Measurements from ENCODE around the gene BEND7.

BEND7 gene

DNA sequence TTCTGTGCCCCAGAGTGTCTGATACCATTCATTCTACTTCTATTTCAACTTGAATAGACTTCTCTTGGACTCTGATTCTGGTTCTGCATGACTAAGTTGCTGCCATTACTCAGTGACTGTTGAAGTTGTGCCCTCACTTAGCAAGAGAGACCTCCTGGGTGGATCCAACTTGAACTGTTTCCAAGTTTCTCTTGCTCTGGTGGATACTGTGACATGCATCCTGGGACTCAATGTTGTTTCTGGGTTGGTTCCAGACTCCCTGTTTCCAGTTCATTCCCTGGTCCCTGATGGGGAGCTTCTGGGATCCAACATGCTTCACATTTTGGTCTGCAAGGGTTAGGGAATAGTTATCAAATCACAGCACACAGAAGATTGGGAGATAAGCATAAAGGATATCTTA lies 31.8 kb upstream of the BEND7 start:
- Histone ChIP-seq H3K27ac (replicated peaks) (no peak overlapping the region), H3K4me3 (replicated peaks; ENCODE audit: insufficient read depth, low read length) (no peak overlapping the region), H3K27me3 (ENCODE audit: insufficient read depth, poor library complexity, severe bottlenecking) (no peaks in the 10 kb centered on the region)
- DNase-seq (ENCODE audit: low read depth in 1 of 2, low spot score in 1 of 2), result no peak
- TF ChIP-seq SPI1 (IDR thresholded peaks at IDR 0.05; ENCODE audit: borderline replicate concordance, low read depth) (no peak), POLR2AphosphoS5 (IDR thresholded peaks at IDR 0.05; ENCODE audit: low read depth) (no peak)

DNA sequence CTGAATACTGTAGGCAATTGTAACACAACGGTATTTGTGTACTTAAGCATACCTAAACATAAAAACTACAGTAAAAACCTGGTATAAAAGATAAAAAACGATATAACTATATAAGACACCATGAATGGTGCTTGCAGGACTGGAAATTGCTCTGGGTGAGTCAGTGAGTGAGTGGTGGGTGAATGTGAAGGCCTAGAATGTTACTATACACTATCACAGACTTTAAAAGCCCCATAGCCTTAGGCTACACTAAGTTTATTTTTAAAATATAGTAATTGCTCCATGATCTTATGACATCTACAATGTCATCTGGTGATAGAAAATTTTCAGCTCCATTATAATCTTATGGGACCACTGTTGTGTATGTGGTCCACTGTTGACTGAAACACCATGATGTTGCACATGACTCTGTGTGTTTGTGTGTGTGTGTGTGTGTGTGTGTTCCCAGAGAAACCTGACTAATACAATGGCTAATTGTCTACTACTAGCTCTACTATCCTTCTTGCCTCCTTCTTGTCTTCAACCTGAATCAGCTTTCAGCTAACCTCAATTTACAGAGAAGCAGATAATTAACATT lies 30.4 kb upstream of the BEND7 start:
- TF ChIP-seq GABPA (IDR thresholded peaks at IDR 0.05; ENCODE audit: low read depth) (no peak), POLR2AphosphoS5 (IDR thresholded peaks at IDR 0.05; ENCODE audit: low read depth) (no peak), SPI1 (IDR thresholded peaks at IDR 0.05; ENCODE audit: borderline replicate concordance, low read depth) (no peak)
- TF ChIP-seq, protein P1, sequence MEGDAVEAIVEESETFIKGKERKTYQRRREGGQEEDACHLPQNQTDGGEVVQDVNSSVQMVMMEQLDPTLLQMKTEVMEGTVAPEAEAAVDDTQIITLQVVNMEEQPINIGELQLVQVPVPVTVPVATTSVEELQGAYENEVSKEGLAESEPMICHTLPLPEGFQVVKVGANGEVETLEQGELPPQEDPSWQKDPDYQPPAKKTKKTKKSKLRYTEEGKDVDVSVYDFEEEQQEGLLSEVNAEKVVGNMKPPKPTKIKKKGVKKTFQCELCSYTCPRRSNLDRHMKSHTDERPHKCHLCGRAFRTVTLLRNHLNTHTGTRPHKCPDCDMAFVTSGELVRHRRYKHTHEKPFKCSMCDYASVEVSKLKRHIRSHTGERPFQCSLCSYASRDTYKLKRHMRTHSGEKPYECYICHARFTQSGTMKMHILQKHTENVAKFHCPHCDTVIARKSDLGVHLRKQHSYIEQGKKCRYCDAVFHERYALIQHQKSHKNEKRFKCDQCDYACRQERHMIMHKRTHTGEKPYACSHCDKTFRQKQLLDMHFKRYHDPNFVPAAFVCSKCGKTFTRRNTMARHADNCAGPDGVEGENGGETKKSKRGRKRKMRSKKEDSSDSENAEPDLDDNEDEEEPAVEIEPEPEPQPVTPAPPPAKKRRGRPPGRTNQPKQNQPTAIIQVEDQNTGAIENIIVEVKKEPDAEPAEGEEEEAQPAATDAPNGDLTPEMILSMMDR (IDR thresholded peaks at IDR 0.05; ENCODE audit: insufficient read depth, low read length), result no peak
- TF ChIP-seq, protein P2, sequence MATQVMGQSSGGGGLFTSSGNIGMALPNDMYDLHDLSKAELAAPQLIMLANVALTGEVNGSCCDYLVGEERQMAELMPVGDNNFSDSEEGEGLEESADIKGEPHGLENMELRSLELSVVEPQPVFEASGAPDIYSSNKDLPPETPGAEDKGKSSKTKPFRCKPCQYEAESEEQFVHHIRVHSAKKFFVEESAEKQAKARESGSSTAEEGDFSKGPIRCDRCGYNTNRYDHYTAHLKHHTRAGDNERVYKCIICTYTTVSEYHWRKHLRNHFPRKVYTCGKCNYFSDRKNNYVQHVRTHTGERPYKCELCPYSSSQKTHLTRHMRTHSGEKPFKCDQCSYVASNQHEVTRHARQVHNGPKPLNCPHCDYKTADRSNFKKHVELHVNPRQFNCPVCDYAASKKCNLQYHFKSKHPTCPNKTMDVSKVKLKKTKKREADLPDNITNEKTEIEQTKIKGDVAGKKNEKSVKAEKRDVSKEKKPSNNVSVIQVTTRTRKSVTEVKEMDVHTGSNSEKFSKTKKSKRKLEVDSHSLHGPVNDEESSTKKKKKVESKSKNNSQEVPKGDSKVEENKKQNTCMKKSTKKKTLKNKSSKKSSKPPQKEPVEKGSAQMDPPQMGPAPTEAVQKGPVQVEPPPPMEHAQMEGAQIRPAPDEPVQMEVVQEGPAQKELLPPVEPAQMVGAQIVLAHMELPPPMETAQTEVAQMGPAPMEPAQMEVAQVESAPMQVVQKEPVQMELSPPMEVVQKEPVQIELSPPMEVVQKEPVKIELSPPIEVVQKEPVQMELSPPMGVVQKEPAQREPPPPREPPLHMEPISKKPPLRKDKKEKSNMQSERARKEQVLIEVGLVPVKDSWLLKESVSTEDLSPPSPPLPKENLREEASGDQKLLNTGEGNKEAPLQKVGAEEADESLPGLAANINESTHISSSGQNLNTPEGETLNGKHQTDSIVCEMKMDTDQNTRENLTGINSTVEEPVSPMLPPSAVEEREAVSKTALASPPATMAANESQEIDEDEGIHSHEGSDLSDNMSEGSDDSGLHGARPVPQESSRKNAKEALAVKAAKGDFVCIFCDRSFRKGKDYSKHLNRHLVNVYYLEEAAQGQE (IDR thresholded peaks at IDR 0.05; ENCODE audit: insufficient replicate concordance, low read depth), result no peak
- DNase-seq (ENCODE audit: low read depth in 1 of 2, low spot score in 1 of 2), result no peak
- H3K27me3 ChIP-seq (ENCODE audit: insufficient read depth, poor library complexity, severe bottlenecking), result no peaks in the 10 kb centered on the region
- no peak overlapping the region for H3K27ac ChIP-seq (replicated peaks)
- H3K4me3 ChIP-seq (replicated peaks; ENCODE audit: insufficient read depth, low read length), result no peak overlapping the region

DNA sequence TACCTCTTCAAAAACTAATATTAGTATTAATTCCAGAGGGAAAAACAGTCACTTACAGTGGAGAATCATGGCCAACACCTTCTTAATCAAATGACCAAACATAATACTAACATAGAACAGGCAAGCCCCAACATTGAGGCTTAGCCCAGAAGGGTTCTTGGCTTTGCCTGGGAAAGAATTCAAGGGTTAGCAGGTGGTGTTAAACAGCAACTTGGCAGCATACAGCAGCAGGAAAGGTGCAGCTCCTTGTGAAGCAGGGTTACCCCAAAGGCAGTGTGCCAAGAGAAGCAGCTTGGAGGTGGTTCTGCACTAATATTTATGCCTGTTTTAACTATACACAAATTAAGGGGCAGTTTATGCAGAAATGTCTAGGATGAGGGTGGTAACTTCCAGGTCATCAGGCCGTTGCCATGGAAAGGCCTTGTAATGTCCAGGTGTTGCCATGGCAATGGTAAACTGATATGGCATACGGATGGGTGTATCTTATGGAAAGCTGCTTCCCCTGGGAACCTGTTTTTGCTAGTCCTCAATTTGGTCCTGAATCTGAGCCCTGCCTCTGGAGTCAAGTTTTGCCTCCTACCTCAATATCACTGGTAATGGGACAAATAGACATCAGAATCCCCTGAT lies 27.2 kb upstream of the BEND7 start:
- no peak for DNase-seq (ENCODE audit: low read depth in 1 of 2, low spot score in 1 of 2)

DNA sequence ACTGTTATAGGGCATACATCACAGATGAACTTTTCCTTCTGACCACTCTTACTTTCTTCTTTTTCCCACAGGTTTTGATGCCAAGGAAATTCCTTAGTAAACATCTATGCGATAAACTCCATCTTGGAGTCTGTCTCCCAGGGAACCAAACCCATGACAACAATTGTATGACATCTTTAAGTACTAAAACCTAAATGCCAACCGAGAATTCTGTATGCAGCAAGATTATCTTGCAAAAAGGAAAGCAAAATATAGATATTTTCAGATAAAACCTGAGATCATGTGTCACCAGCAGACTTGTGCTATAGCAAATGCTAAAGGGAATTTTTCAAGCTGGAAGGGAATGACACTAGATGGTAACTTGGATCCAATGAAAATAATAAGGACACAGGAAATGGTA lies 22.0 kb upstream of the BEND7 start:
- no peak overlapping the region for H3K4me3 ChIP-seq (replicated peaks; ENCODE audit: insufficient read depth, low read length)
- DNase-seq (ENCODE audit: low read depth in 1 of 2, low spot score in 1 of 2), result no peak
- no peak overlapping the region for H3K27ac ChIP-seq (replicated peaks)
- TF ChIP-seq SPI1 (IDR thresholded peaks at IDR 0.05; ENCODE audit: borderline replicate concordance, low read depth) (no peak), GABPA (IDR thresholded peaks at IDR 0.05; ENCODE audit: low read depth) (no peak), POLR2AphosphoS5 (IDR thresholded peaks at IDR 0.05; ENCODE audit: low read depth) (no peak)
- TF ChIP-seq, protein P1 (IDR thresholded peaks at IDR 0.05; ENCODE audit: insufficient read depth, low read length), result no peak
- TF ChIP-seq, protein P2 (IDR thresholded peaks at IDR 0.05; ENCODE audit: insufficient replicate concordance, low read depth), result no peak
- no peaks in the 10 kb centered on the region for H3K27me3 ChIP-seq (ENCODE audit: insufficient read depth, poor library complexity, severe bottlenecking)

More for the DNA sequence above, 27.2 kb upstream of the BEND7 start:
- no peak for TF ChIP-seq POLR2AphosphoS5 (IDR thresholded peaks at IDR 0.05; ENCODE audit: low read depth)
- Histone ChIP-seq H3K27ac (replicated peaks) (no peak overlapping the region), H3K27me3 (ENCODE audit: insufficient read depth, poor library complexity, severe bottlenecking) (no peaks in the 10 kb centered on the region), H3K4me3 (replicated peaks; ENCODE audit: insufficient read depth, low read length) (no peak overlapping the region)

DNA sequence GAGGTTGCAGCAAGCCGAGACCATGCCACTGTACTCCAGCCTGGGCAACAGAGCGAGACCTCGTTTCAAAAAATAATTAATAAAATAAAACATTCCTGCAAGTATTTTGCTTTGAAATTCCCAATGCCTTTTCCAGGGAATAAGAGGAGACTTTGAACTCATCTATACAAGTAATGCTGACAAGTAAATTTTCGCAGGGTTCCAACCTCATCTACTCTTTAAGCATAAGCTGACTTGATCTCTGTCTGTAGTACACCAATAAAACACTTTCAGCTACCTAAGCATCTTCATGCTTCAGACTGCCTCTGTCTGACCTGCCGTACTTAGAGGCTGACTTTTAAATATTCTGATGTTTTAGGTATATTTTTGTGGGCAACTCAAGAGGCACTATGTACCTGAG lies 13.7 kb upstream of the BEND7 start:
- Histone ChIP-seq H3K27ac (replicated peaks) (no peak overlapping the region), H3K4me3 (replicated peaks; ENCODE audit: insufficient read depth, low read length) (no peak overlapping the region), H3K27me3 (ENCODE audit: insufficient read depth, poor library complexity, severe bottlenecking) (no peaks in the 10 kb centered on the region)
- TF ChIP-seq GABPA (IDR thresholded peaks at IDR 0.05; ENCODE audit: low read depth) (no peak), SPI1 (IDR thresholded peaks at IDR 0.05; ENCODE audit: borderline replicate concordance, low read depth) (no peak), POLR2AphosphoS5 (IDR thresholded peaks at IDR 0.05; ENCODE audit: low read depth) (no peak)
- TF ChIP-seq, protein P2 (IDR thresholded peaks at IDR 0.05; ENCODE audit: insufficient replicate concordance, low read depth), result no peak
- TF ChIP-seq, protein P1 (IDR thresholded peaks at IDR 0.05; ENCODE audit: insufficient read depth, low read length), result no peak
- DNase-seq (ENCODE audit: low read depth in 1 of 2, low spot score in 1 of 2), result no peak
